ENCODE data around the gene HRH3.

DNA sequence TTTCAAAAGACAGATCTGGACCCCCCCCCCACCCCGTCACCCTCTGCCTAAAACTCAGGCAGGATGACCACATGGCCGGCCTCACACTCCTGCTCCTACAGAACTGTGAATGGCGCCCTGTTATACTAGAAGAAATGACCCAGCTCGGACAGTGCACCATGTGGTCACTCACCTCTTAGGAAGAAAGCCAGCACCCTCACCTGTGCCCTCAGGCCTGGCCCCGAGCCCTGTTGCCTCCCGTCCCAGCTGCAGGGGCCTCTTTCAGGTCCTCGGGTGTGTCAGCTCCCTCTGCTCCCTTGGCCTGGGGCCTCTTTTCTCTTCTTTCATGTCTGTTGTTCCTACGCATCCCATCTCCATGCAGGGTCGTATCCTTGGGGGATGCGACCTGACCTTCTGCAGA lies 42.0 kb upstream of the HRH3 start:
- TF ChIP-seq, protein P1, sequence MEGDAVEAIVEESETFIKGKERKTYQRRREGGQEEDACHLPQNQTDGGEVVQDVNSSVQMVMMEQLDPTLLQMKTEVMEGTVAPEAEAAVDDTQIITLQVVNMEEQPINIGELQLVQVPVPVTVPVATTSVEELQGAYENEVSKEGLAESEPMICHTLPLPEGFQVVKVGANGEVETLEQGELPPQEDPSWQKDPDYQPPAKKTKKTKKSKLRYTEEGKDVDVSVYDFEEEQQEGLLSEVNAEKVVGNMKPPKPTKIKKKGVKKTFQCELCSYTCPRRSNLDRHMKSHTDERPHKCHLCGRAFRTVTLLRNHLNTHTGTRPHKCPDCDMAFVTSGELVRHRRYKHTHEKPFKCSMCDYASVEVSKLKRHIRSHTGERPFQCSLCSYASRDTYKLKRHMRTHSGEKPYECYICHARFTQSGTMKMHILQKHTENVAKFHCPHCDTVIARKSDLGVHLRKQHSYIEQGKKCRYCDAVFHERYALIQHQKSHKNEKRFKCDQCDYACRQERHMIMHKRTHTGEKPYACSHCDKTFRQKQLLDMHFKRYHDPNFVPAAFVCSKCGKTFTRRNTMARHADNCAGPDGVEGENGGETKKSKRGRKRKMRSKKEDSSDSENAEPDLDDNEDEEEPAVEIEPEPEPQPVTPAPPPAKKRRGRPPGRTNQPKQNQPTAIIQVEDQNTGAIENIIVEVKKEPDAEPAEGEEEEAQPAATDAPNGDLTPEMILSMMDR (IDR thresholded peaks at IDR 0.05; ENCODE audit: insufficient read depth, low read length, poor library complexity, severe bottlenecking) = no peak
- no peak for TF ChIP-seq EZH2phosphoT487 (conservative IDR thresholded peaks at IDR 0.05; ENCODE audit: low read length)

Measured in SU-DHL-6 (cell line).